Measurements from ENCODE around the gene APCDD1L.

GRCh38 chr20:58500256-58500655, 14.9 kb downstream of the APCDD1L start:
- no peak for TF ChIP-seq POLR2A (IDR thresholded peaks at IDR 0.05; ENCODE audit: low read length)
- TF ChIP-seq GATA1 (IDR thresholded peaks at IDR 0.05; ENCODE audit: low read depth, low read length): no peak
